Renal cortex interstitium (tissue), 11 donors: Measurements from ENCODE around the gene FBLN1. TPM values are rescaled to one million over a fixed set of nuclear protein-coding genes. Genes with fewer than 3 reads are reported as not detected.
"Not testable (repeated sequence)": the region's sequence is repeated elsewhere in the genome, so short reads cannot be mapped to it uniquely, and the experiment has no call there.

Experiments used
- DNase-seq, 11 donors: peaks; one replicate each; pipeline ENCODE4 v3.0.0-alpha.2; 2013; ENCODE audit warnings: low read depth in 9 of 11, low spot score in 4 of 11; ENCODE audit errors: extremely low read depth in 1 of 11
- polyA plus RNA-seq, 3 donors: library from polyadenylated mRNA; unstranded; fragments of 120-200 nt; gene quantifications; one replicate each; pipeline ENCODE4 v1.2.1, GENCODE V29; 2013; ENCODE audit not compliant: insufficient read length in 3 of 3

Gene FBLN1
- polyA plus RNA-seq, 3 donors: 92.0 to 152 (median 95.5) TPM

- no peak for DNase-seq
Measured at GRCh38 chr22:45550891-45551290, 48.2 kb downstream of the FBLN1 start.

GRCh38 chr22:45551310-45552016, 48.8 kb downstream of the FBLN1 start:
- no peak for DNase-seq

GRCh38 chr22:45552017-45552411, 49.3 kb downstream of the FBLN1 start:
- no peak for DNase-seq

GRCh38 chr22:45552580-45553350, 50.1 kb downstream of the FBLN1 start:
- DNase-seq: peak; percentile 42 to 81 (median 72)

GRCh38 chr22:45553351-45554039, 50.8 kb downstream of the FBLN1 start:
- peak in 10 of 11 donors; percentile 60 to 81 (median 76) for DNase-seq

GRCh38 chr22:45554040-45554406, 51.3 kb downstream of the FBLN1 start:
- DNase-seq: no peak

- DNase-seq: no peak
Measured at GRCh38 chr22:45554861-45555260, 52.2 kb downstream of the FBLN1 start.

- DNase-seq: not testable (repeated sequence)
Measured at GRCh38 chr22:45557926-45558325, 55.2 kb downstream of the FBLN1 start.

GRCh38 chr22:45560092-45560491, 57.4 kb downstream of the FBLN1 start:
- DNase-seq: not testable (repeated sequence)

- DNase-seq: not testable (repeated sequence)
Measured at GRCh38 chr22:45560761-45561160, 58.1 kb downstream of the FBLN1 start.

GRCh38 chr22:45562102-45562501, 59.4 kb downstream of the FBLN1 start:
- no peak for DNase-seq

- no peak for DNase-seq
Measured at GRCh38 chr22:45562537-45563361, 60.1 kb downstream of the FBLN1 start.

GRCh38 chr22:45563362-45564040, 60.8 kb downstream of the FBLN1 start:
- no peak for DNase-seq

- no peak for DNase-seq
Measured at GRCh38 chr22:45564349-45565030, 61.8 kb downstream of the FBLN1 start.

GRCh38 chr22:45565171-45565570, 62.5 kb downstream of the FBLN1 start:
- DNase-seq: no peak

- no peak for DNase-seq
Measured at GRCh38 chr22:45565973-45566372, 63.3 kb downstream of the FBLN1 start.

- DNase-seq: no peak
Measured at GRCh38 chr22:45568213-45568612, 65.5 kb downstream of the FBLN1 start.

- DNase-seq: no peak
Measured at GRCh38 chr22:45571089-45571488, 68.4 kb downstream of the FBLN1 start.
